ENCODE results near the gene SLAIN2.

SLAIN2 gene

GRCh38 chr4:48337731-48338130, 3.6 kb upstream of the SLAIN2 start:
- in situ Hi-C loops (cut with HindIII; ENCODE audit: low pct_unique_long_range_greater_than_20kb, low sequenced_read_pairs): no loop called here
- TF ChIP-seq JUND (IDR thresholded peaks at IDR 0.05; ENCODE audit: low read depth): no peak
- DNase-seq (ENCODE audit: low read depth in 1 of 2, low spot score in 1 of 2): no peak

- DNase-seq (ENCODE audit: low read depth in 1 of 2, low spot score in 1 of 2): no peak
- no peak for TF ChIP-seq JUND (IDR thresholded peaks at IDR 0.05; ENCODE audit: low read depth)
- in situ Hi-C loops (cut with HindIII; ENCODE audit: low pct_unique_long_range_greater_than_20kb, low sequenced_read_pairs): no loop called here
Observed at GRCh38 chr4:48339642-48340041, 1.7 kb upstream of the SLAIN2 start.

DNA sequence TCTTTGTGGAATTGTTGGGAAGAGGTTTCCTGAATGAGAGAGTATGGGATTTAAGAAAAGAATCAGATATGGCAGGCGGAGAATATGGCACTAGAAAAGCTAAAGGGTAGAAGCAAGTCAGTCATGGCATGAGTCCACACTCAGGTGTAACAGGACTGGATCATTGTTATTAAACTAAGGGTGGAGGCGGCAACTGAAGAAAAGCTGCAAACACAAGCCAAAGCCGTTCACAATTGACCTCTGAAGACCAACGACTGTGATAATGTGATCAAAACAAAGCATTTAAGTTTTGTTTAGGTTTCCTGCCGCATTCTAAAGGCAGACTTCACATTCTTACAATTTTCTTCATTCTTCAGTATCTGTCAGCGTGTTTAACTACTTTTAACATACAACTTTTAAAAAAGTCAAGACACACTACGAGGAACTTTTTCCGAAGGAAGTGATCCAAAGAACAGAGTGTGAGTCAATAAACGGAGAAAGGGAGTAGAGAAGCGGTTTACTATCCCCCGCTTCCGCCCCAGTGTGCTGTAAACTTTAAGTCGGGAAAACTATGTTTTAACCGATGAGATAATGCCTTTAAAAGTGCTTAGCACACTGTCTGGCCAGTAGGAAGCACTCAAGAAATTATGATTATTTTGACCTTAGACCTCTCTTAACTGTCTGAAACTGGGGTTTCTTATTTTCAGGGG, 909 bp upstream of the SLAIN2 start:
- DNase-seq (ENCODE audit: low read depth in 1 of 2, low spot score in 1 of 2): peak in 1 of 2 experiments; percentile 26
- no peak for TF ChIP-seq JUND (IDR thresholded peaks at IDR 0.05; ENCODE audit: low read depth)
- in situ Hi-C loops (cut with HindIII; ENCODE audit: low pct_unique_long_range_greater_than_20kb, low sequenced_read_pairs): no loop called here

DNA sequence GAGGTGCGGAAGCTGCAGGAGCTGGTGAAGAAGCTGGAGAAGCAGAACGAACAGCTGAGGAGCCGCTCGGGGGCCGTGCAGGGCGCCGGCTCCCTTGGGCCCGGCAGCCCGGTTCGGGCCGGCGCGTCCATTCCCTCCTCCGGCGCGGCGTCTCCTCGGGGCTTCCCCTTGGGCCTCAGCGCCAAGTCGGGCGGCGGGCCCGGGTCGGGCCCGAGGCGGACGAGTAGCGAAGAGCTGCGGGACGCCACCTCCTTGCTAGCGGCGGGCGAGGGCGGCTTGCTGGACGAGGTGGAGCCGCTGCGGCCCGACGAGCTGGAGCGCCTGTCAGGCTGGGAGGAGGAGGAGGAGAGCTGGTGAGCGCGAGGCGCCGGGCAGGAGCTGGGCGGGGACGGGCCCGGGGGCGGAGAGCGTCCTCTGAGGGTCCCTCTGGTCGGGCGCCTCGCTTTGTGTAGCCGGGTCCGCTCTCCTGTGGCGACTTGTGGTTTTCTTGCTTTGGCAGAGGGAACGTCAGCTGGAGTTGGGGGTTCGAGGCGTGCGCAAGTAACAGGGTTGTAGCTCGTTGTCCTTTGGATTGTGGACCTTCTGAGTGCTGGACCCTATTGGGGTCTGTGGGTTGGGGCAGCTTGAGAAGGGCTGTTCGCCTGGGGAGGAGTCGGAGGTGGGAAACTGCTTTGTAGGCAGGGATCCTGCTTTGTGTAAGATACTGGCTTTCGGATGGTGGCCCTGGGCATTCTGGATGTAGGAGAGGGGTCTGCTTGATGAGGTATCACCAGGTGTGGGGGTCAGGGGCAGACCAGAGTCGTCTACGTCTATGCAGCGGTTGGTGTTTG, 662 bp downstream of the SLAIN2 start:
- in situ Hi-C loops (cut with HindIII; ENCODE audit: low pct_unique_long_range_greater_than_20kb, low sequenced_read_pairs): no loop called here
- DNase-seq (ENCODE audit: low read depth in 1 of 2, low spot score in 1 of 2): peak in 1 of 2 experiments; percentile 34

GRCh38 chr4:48342606-48342880, 1.2 kb downstream of the SLAIN2 start:
- in situ Hi-C loops (cut with HindIII; ENCODE audit: low pct_unique_long_range_greater_than_20kb, low sequenced_read_pairs): no loop called here
- no peak for DNase-seq (ENCODE audit: low read depth in 1 of 2, low spot score in 1 of 2)
- TF ChIP-seq JUND (IDR thresholded peaks at IDR 0.05; ENCODE audit: low read depth): no peak

More for the DNA sequence above, 662 bp downstream of the SLAIN2 start:
- TF ChIP-seq JUND (IDR thresholded peaks at IDR 0.05; ENCODE audit: low read depth): no peak

DNA sequence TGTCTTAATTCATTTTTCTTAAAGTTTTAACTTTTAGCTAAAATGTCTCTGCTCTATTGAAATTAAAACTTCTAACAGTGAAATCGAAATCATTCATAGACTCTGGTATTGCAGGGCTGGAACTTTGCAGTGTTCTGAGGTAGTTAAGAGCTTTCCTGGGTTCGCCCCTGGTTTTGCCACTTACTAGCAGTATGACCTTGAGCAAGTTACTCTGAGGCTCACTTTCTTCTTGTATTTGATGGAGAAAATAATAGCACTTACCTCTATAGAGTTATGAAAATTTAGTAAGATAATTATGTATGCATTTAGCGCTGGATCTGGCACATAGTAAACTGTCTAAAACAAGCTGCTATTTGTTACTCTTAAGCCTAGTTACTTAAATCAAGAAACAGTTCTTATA, 1.7 kb downstream of the SLAIN2 start:
- no peak for DNase-seq (ENCODE audit: low read depth in 1 of 2, low spot score in 1 of 2)
- no peak for TF ChIP-seq JUND (IDR thresholded peaks at IDR 0.05; ENCODE audit: low read depth)
- in situ Hi-C loops (cut with HindIII; ENCODE audit: low pct_unique_long_range_greater_than_20kb, low sequenced_read_pairs): no loop called here

DNA sequence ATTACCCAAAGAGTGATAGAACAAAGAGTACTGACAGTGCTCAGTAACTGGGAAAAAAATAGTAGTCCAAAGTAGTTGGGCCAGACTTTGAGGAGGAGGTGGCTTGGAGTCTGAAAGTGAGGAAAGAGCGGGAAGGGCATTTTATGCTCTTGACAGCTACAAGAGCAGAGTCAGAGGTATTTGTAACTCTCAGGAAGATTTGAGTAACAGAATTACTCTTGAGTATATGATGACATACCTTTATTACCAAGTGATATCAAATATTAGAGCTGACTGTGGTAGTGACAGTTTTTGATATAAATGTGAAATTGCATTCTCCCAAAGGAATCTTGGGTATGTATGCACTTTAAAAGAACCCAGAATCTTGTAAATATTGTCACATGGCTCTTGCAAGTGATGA, 2.2 kb downstream of the SLAIN2 start:
- TF ChIP-seq JUND (IDR thresholded peaks at IDR 0.05; ENCODE audit: low read depth): no peak
- DNase-seq (ENCODE audit: low read depth in 1 of 2, low spot score in 1 of 2): no peak
- in situ Hi-C loops (cut with HindIII; ENCODE audit: low pct_unique_long_range_greater_than_20kb, low sequenced_read_pairs): no loop called here

DNA sequence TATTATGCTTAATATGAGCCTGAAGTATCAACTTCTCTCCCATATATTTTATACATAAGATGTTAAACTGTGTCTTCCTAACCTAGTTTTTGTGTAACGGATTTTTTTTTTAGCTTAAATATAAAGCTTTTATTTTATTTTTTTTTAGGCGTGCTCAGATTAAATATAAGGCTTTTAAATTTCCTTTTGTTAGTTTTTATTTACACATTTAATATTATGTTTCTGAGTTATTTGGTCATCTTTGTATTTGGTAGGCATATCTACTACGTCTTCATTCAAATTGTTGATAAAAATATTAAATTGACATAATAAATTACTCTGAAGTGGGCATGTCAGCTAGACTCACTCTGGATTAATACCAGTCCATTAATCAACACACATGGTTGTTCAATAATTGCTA, 4.2 kb downstream of the SLAIN2 start:
- in situ Hi-C loops (cut with HindIII; ENCODE audit: low pct_unique_long_range_greater_than_20kb, low sequenced_read_pairs): no loop called here
- no peak for TF ChIP-seq JUND (IDR thresholded peaks at IDR 0.05; ENCODE audit: low read depth)
- no peak for DNase-seq (ENCODE audit: low read depth in 1 of 2, low spot score in 1 of 2)

DNA sequence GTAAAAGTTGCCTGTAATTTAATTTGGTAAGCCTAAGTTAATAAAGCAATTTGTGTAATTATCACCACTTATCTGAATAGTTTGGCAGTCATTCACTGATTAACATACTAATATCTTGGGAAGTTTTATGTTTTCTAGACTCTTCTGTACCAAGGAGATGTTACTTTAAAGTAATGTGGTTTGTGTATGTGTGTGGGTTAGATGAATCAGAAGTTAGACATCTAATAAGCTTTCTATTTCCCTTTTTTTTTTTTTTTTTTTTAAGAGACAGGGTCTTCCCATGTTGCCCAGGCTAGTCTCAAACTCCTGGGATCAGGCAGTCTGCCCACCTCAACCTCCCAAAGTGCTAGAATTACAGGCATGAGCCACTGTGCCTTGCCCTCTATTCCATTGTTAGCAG, 5.3 kb downstream of the SLAIN2 start:
- in situ Hi-C loops (cut with HindIII; ENCODE audit: low pct_unique_long_range_greater_than_20kb, low sequenced_read_pairs): no loop called here
- TF ChIP-seq JUND (IDR thresholded peaks at IDR 0.05; ENCODE audit: low read depth): no peak
- no peak for DNase-seq (ENCODE audit: low read depth in 1 of 2, low spot score in 1 of 2)

GRCh38 chr4:48347282-48347921, 6.1 kb downstream of the SLAIN2 start:
- TF ChIP-seq JUND (IDR thresholded peaks at IDR 0.05; ENCODE audit: low read depth): no peak
- in situ Hi-C loops (cut with HindIII; ENCODE audit: low pct_unique_long_range_greater_than_20kb, low sequenced_read_pairs): no loop called here
- no peak for DNase-seq (ENCODE audit: low read depth in 1 of 2, low spot score in 1 of 2)

DNA sequence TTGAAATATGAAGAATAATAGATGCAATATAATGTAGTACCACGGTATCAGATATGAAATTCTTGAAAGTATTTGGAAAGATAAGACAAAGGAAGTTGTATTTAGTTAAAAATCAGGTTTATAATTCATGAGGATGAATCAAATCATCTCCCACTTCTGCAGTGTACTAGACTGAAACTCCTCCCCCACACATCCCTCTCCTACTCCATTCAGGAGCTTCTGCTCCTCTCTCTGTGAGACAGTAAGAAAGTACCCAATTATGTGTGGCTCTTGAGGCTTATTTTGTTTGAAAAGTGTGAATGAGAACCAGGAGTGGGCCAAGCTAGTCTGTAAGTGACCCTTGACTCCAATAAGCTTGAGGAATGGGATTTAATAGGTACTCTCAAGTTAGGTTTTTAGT, 9.5 kb downstream of the SLAIN2 start:
- DNase-seq (ENCODE audit: low read depth in 1 of 2, low spot score in 1 of 2): no peak
- no peak for TF ChIP-seq JUND (IDR thresholded peaks at IDR 0.05; ENCODE audit: low read depth)
- in situ Hi-C loops (cut with HindIII; ENCODE audit: low pct_unique_long_range_greater_than_20kb, low sequenced_read_pairs): no loop called here

- no peak for DNase-seq (ENCODE audit: low read depth in 1 of 2, low spot score in 1 of 2)
- in situ Hi-C loops (cut with HindIII; ENCODE audit: low pct_unique_long_range_greater_than_20kb, low sequenced_read_pairs): no loop called here
- TF ChIP-seq JUND (IDR thresholded peaks at IDR 0.05; ENCODE audit: low read depth): no peak
Observed at GRCh38 chr4:48352793-48353192, 11.5 kb downstream of the SLAIN2 start.

DNA sequence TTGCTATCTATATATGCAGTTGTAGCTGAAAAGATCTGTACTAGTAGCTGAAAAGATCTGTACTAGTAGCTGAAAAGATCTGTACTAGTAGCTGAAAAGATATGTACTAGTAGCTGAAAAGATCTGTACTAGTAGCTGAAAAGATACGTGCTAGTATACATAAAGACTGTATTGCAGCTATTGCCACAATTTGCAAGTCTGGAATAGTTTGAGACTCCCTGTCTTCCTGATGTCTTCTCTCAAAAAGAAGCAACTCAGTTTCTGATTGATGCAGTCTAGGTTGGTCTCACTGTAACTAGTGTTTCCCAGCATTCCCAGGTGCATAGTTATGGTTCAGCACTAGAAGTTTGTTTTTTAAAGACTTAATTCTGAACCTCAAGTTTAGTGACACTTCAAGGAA, 15.0 kb downstream of the SLAIN2 start:
- no peak for DNase-seq (ENCODE audit: low read depth in 1 of 2, low spot score in 1 of 2)
- in situ Hi-C loops (cut with HindIII; ENCODE audit: low pct_unique_long_range_greater_than_20kb, low sequenced_read_pairs): no loop called here
- TF ChIP-seq JUND (IDR thresholded peaks at IDR 0.05; ENCODE audit: low read depth): no peak

Measured in T47D (cell line).